GM19025 (cell line): ENCODE measurements around the gene NOXO1.

ENCODE experiments used
- ATAC-seq: cut with Tn5 transposase; IDR thresholded peaks from one replicate; pipeline ENCODE4 v1.9.1; 2021; ENCODE audit warnings: mild to moderate bottlenecking, low read depth, moderate library complexity; ENCODE audit not compliant: unreplicated experiment

NOXO1 gene

DNA sequence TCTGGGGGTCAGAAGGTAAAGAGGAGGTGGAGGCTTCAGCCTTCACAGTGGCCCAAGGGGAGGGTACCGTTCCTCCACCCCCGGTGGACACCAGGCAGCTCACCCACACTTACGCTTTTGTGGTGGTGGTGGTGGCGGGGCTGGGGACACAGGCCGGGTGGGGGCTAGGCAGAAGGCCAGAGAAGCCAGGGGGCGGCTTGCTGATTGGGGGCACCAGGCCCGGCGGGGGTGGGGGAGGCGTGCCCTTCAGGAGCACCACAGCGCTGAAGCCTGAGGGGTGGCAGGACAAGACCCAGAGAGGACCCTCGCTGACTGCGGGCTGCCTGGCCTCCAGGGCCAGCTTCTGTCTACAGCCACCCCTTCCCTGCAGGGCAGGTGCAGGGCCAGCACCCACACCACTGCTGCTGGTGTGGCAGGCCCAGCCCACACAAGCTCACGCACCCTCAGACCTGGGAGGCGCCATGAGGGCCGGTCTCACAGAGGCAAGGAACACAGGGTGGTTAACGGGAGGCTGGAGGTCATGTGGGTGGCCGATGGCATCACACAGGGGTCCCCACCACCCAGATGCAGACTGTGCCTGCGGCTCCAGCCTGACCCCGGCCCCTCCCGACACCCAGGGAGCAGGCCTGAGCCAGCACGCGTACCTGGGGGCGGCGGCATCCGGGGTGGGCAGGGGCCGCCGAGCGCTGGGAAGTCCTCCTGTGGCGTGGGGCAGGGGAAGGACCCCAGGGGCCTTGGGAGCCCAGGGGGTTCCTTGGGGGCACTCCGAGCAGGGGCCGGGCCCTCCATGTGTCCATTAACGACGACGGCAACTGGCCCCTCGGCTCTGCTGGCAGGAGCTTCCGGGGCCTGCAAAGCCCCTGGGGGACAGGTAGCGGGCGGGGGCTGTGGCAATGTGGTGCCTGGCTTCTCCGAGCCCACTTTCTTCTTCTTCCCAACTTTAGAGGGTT is 17.9 kb upstream of the NOXO1 start:
- ATAC-seq, result no peak

DNA sequence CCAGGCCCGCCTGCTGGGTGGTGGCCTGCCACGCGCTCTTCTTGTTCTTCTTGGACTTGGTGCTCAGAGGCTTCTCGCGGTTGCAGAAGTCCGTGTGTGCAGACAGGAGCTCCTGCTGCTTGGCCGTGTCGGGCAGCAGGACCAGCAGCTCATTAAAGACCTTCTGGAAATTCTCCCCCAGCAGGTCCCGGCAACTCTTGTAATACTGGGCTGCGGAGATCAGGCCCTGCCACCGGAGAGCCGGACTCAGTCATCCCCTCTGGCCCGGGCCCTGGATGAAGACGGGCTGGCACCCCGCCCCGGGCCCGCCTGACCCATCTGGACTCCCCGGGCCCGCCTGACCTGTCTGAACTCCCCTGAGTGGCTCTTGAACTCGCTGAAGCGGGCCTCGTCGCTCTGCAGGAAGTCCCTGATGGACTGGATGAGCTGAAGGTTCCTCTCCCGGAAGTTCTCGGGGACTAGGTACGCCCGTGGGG is 17.1 kb upstream of the NOXO1 start:
- no peak for ATAC-seq

DNA sequence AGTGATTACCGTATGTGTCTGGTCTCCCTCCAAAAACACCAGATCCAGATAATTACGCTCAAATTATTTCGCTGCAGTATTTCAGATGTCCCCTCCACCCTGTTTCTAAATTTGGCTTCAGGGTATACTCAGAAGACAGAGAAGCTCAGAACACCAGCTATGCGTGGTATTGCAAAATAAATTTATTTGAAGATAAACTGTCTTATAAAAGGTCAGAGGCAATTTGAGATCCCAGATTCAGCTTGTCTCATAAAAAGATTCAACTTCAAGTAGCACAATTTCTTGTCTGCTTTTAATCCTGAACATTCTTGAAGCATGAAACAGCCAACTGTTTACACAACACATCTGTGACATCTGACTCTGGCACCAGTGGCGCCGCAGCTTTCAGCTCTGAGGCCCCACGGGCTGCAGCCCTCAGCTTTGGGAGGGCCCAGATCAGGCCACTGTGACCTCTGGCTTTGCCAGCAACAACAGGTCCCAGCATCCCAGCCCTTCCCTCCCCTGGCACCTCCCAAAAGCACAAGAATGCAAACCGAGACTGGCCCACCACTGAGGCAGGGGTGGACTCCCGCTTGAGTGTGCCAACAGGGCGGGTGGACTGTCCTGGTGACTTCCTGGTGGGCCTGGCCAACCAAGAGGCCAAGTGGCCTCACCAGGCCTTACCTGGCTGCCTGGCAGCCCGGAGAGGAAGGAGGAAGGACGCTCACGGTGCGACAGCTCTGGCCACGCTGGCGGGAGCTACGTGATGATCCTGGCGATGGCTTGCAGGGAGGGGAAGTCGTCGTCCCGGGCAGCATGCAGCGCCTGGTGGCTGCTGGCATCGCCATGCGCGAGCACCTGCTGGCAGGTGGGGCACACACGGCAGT is 16.5 kb upstream of the NOXO1 start:
- ATAC-seq, result no peak

DNA sequence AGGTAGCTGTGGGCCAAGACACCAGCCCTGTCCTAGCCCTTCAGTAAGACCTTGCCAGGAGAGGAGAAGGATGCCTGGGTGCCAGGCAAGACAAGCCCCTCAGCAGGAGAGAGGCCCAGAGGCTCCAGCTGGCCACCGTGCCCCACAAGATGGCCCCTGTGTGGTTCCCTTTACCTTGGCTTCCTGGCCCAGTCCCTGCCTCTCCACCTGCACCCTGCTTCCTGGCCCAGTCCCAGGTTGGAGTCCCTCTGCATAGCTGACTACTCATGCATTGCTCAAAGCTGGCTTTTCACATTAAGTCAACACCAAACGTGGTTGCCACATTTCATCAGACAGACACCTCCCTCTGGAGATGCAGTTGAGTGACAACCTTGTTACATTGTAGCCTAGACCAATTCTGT is 12.5 kb upstream of the NOXO1 start:
- ATAC-seq, result no peak

DNA sequence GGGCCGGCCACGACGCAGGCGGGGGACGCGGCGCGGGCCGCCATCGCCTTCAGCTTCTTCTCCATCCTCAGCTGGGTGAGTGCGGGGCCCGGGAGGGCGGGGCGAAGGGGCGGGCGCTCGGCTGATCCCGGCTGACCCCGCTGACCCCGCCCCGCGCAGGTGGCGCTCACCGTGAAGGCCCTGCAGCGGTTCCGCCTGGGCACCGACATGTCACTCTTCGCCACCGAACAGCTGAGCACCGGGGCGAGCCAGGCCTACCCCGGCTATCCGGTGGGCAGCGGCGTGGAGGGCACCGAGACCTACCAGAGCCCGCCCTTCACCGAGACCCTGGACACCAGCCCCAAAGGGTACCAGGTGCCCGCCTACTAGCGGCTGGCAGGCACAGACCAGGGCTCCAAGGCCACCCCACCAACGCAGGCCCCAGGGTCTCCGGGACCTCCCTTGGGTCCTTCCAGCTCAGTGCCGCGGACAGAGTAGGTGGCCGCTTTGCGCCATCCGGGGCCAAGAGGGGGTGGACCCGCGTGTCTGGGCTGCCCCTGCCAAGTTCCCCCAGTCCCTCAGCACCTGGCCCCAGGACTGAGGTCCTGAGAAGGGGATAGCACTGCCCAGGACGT is 11.5 kb upstream of the NOXO1 start:
- no peak for ATAC-seq

DNA sequence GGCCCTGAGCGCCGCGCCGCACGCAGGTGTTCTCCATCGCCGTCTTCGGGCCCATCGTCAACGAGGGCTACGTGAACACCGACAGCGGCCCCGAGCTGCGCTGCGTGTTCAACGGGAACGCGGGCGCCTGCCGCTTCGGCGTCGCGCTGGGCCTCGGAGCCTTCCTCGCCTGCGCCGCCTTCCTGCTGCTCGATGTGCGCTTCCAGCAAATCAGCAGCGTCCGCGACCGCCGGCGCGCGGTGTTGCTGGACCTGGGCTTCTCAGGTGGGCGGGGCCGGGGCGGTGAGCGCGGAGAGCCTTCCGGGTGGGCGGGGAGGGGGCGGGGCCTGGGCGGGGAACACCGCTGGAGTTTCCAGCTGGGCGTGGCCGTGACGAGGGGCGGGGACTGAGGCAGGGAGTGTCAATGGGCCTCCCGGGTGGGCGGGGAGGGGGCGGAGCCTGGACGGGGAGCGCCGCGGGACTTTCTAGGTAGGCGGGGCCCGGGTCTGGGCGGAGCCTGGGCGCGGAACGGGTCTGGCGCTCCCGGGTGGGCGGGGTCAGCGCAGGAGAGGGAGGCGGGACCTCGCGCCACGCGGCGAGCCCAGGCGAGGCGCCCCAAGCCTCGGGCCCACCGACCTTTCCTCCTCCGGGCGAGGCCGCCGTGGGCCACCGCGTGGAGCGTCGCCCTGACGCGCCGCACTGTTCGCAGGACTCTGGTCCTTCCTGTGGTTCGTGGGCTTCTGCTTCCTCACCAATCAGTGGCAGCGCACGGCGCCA is 10.9 kb upstream of the NOXO1 start:
- ATAC-seq, result peak; percentile 46

DNA sequence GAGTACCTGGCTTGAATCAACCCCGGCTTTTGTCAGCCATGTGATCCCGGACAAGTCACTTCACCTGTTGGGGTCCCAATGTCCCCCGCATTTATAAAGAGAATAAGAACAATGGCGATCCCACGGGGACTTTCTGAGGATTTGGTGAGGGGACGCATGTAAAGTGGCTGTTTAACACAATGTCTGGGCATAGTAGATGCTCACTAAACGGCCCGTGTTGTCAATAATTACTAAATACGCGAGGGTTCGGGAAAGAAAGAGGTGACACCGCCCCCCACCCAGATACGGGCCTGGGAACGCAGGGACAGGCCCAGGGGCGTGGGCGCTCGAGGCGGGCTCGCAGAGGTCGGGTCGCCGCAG is 10.3 kb upstream of the NOXO1 start:
- peak; percentile 14 for ATAC-seq

DNA sequence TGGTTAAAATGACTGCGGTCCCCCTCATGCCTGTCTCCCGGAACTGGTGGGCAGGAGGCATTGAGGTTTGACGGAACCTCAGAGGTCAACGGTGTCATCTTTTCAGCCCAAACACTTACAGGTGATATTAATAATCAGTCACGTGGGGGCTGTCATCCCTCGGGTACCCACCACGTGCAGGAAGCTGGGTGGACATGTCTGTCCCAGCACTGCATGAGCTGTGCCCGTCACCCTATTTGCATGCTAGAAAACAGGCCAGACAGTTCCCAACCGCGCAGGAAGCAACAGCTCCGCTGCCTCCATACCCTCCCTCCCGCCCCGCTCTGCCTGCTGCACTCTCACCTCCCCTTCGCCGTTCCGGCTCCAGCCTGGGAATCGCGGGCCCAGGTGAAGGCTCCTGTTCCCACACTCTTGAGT is 9.9 kb upstream of the NOXO1 start:
- ATAC-seq, result no peak

DNA sequence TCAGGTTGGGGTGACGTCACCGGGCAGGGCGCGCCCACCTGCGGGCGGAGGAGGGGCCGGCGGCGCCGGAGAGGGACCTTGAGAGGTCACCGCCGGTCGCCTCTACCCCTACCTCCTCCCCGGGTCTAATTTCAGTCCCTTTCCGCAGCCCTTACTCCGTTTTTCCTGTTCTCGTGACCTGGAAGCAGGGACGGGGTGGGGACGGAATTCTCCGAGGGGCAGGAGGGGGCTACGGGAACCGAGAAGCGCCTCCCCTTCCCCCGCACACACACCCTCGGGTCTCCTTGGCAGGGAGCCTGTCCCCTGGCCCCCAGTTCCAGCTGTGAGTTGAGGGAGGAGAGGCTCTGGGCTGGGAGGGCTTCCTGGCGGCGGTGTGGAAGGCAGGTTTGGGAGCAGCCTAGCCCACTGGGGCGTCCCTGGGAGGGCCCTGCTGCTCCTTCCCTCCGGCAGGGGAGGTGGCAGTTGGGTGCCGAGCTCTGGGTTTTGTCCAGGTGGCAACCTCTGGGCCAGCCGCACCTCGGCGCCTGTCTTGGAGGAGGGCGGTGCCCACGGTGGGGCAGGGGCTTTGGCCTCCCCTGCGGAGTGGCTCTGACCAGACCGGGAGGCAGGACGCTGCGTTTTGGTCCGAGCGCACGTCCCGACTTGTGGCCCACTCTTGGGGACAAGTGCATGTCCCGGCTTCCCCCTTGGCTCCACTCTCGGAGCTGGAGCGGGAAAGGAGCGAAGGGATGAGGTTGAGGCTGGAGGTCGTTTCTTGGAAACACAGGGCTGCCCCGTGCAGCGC is 9.3 kb upstream of the NOXO1 start:
- no peak for ATAC-seq

DNA sequence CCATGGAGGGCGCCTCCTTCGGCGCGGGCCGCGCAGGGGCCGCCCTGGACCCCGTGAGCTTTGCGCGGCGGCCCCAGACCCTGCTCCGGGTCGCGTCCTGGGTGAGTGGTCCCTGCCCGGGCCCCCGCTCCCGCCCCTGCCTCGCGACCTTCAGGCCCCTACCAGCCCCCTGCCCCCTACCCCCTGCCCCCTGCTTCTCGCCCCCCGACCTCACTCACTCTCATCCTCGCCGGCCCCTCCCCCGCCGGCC is 8.8 kb upstream of the NOXO1 start:
- ATAC-seq, result no peak

DNA sequence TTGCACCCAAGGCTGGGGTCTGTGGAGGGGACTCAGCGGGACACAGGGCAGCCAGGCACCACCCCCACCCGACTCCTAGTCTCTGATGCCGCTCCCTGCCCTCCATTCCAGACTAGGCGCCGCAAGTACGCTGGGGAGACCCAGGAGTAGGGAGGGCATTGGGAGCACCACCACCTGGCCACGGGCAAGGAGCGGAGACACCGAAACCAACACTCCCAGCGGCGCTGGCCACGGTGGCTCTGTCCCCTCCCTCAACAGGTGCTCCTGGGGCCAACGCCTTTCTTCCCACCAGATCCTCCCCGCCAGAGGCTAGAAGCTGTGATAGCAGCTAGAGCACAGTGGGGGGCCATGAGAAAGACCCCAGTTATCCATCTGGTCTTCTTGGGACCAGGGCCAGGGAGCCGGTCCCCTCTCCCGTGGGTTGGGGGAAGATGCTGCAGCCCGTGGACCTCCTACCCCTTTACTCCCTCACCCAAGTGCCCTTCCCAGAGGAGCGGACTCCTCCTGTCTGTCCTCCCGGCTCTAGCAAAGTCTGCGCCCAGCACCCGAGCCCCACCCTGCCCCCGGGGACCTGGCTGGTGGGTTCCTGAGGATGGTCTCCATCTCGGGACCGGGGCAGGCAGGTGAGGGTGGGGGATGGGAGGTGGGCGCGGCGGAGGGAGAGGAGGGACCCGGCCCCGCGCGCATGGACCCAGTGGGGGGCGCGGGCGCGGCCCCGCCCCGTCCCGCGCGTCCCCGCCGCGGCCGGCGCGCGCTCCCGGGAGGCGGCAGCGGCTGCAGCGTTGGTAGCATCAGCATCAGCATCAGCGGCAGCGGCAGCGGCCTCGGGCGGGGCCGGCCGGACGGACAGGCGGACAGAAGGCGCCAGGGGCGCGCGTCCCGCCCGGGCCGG is 8.2 kb upstream of the NOXO1 start, which contains the start of gene SYNGR3:
Gene SYNGR3, plus strand, starts transcription at position 762 of the 892 bp plus-strand sequence. CDS start 133 bp downstream, outside the sequence.
- ATAC-seq, result no peak

DNA sequence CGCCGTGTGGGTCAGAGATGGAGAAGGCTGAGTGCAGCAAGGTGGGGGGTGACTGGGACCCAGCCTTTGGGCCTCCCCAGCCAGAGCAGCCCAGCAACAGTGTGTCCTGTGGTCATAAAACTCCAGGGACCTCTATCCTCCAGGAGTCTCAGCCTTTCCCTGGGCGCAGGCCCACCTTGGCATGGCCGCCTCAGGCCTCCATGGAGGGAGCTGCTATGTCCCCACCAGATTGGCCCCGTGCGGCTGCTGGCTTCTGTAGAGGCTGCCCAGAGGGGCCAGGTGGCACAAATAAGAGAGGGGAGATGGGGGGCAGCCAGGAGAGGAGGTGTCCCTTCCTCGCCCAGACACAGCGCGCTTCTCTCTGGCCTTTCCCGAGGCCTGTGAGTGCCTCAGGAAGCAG is 5.9 kb upstream of the NOXO1 start:
- ATAC-seq, result no peak

DNA sequence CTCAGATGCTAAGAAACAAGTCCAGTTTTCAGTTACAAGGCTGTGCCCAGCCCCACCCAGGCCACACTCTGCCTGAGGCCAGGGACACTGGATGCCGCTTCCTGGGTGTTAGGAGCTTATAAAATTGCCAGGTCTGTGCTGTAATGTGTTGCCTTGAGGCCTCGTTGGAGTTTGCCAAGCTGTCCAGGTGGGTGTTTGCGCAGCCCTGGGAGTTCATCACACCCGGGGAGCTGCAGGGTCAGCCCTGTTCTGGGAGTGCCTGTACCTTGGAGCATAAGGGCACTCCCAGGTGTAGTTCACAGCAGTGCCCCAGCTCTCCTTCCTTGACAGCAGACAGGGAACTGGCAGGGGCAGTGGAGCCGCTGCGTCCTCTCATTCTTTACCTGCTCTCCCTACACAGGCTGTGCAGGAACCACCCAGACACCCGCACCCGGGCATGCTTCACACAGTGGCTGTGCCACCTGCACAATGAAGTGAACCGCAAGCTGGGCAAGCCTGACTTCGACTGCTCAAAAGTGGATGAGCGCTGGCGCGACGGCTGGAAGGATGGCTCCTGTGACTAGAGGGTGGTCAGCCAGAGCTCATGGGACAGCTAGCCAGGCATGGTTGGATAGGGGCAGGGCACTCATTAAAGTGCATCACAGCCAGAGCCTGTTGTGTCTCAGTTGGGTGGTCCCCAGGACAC is 4.3 kb upstream of the NOXO1 start:
- ATAC-seq, result no peak

DNA sequence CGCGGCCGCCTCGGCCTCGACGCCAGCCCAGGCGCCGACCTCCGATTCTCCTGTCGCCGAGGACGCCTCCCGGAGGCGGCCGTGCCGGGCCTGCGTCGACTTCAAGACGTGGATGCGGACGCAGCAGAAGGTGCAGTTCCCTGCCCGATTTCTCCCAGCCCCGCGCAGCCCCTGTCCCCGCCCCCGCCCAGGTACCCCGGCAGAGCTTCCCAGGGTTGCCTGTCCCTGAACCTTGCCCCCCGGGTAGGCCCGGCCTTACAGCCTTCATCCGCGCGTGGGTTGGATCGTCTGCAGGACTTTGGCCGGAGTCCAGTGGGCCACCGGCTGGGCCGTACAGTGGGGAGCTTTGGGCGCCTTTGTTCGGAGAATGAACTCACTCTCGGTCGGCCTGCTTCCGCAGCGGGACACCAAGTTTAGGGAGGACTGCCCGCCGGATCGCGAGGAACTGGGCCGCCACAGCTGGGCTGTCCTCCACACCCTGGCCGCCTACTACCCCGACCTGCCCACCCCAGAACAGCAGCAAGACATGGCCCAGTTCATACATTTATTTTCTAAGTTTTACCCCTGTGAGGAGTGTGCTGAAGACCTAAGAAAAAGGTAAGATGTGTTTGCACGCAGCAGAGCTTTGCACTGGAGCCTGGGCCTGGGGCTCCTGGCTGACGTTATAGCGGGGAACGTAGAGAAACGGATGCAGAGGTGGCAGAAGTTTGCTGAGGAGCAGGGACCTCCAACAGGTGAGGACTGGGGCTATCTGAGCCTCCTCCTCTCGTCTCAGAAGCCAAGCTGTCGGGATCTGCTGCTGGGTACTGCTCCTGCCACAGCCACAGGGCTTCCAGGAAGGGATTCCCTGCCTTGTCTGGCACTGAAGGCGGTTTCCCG is 3.3 kb upstream of the NOXO1 start:
- peak; percentile 9 for ATAC-seq

DNA sequence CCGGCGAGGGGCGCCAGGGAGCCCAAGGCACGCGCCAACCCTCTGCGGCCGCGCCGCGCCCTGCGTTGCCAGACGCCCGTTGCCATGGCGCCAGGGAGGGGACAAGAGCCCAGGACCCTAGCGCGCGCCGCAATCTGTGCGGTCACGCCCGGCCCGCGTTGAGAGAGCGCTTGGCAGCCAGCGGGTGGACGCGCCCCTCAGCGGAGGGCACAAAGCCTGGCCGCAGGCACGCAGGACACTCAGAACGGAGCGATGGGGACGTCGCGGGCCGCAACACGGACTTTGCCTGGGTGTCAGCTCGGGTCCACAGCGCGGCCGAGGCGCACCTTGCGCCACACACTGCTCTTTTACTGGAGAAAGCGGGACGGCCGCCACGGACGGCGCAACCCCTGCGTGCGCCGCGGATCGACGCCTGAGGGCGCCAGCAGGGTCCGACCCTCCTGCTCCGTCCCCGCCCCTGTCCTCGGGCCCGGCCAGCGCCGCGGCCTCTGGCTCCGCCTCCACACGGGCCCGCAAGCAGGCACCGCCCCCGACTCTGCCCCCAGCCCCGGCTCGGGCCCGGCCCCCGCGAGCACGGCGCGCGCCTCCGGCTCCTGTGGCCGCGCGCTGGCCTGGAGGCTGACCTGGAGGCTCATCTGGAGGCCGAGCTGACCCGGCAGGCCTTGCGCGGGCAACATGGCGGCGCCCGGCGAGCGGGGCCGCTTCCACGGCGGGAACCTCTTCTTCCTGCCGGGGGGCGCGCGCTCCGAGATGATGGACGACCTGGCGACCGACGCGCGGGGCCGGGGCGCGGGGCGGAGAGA is 2.5 kb upstream of the NOXO1 start, which contains the start of gene GFER:
Gene GFER, plus strand, starts transcription at position 650 of the 803 bp plus-strand sequence. Its CDS starts 26 bp downstream, at position 676.
- ATAC-seq, result peak; percentile 78

DNA sequence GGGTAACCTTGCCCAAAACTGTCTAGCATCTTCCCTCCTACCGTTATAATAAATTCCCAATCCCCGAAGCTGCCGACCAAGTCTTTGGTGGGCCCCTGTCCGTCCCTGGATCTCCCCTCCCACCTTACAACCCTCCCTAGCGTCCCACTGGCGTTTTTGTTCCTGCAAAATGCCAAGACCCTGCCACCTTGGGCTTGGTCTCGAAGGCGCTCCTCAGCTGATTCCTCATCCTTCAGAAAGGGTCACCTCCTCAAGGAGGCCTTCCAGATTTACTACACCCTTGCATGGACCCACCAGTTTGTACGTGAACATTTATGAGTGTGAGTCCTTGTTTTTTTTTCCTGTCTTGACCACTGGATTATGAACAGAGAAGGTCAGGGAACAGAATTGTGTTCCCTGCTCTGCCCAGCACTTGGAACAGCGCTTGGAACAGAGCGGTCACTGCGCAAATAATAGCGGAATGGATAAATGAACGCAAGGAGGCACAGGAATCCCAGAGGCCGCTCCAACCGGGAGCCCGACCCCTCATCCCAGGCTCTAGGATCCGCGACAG is 1.8 kb upstream of the NOXO1 start:
- ATAC-seq, result no peak
